Activated naive CD4-positive, alpha-beta T cell (primary cell): Measurements from ENCODE around the gene SPAG8.

Experiments
- DNase-seq, 4 experiments: peaks; one replicate each; lab custom pipeline; 2025; lab: John Stamatoyannopoulos, UW

SPAG8 gene

GRCh38 chr9:35774907-35775635 is 37.0 kb downstream of the SPAG8 start:
- no peak for DNase-seq

- no peak for DNase-seq
Observed at GRCh38 chr9:35771943-35772342, 40.1 kb downstream of the SPAG8 start.

- no peak for DNase-seq
Observed at GRCh38 chr9:35771534-35771933, 40.5 kb downstream of the SPAG8 start.

GRCh38 chr9:35771075-35771433 is 41.0 kb downstream of the SPAG8 start:
- no peak for DNase-seq

GRCh38 chr9:35769763-35770162 is 42.3 kb downstream of the SPAG8 start:
- DNase-seq, result no peak

- no peak for DNase-seq
Observed at GRCh38 chr9:35767458-35767857, 44.6 kb downstream of the SPAG8 start.

GRCh38 chr9:35766997-35767396 is 45.1 kb downstream of the SPAG8 start:
- no peak for DNase-seq

- DNase-seq, result no peak
Observed at GRCh38 chr9:35763803-35764202, 48.3 kb downstream of the SPAG8 start.

- DNase-seq, result no peak
Observed at GRCh38 chr9:35763181-35763580, 48.9 kb downstream of the SPAG8 start.

GRCh38 chr9:35760651-35761050 is 51.4 kb downstream of the SPAG8 start:
- DNase-seq, result no peak

GRCh38 chr9:35759795-35760194 is 52.3 kb downstream of the SPAG8 start:
- DNase-seq, result no peak
